SK-N-SH (cell line): ENCODE measurements around the gene SORBS1. TPM values are rescaled to one million over a fixed set of nuclear protein-coding genes. Genes with fewer than 3 reads are reported as not detected.

Source experiments
- CTCF ChIA-PET: fragments of 300-600, 350-600 bp; formaldehyde crosslinking; extraction: SDS; loops from one replicate; lab custom pipeline; 2021; lab: Yijun Ruan, JAX
- POLR2A ChIA-PET: fragments of 350-600 bp; sonication (Branson Sonifier 250); formaldehyde crosslinking; extraction: SDS; loops from one replicate; lab custom pipeline; 2020; ENCODE audit warnings: antibody characterized with exemption, inconsistent platforms; lab: Yijun Ruan, JAX
- DNase-seq: peaks from one replicate; pipeline ENCODE4 v3.0.0; 2012
- H2AFZ ChIP-seq: fragments of 200-600 bp; sonication (generic); 2 replicates; pipeline ENCODE4 v1.8.1; 2016; ENCODE audit warnings: antibody characterized with exemption, mild to moderate bottlenecking, low read depth
- H3F3A ChIP-seq: fragments of 200-600 bp; sonication (generic); replicated peaks from 2 replicates; pipeline ENCODE3; 2016; ENCODE audit warnings: antibody characterized with exemption, mild to moderate bottlenecking; ENCODE audit not compliant: insufficient read depth
- H3K27ac ChIP-seq, 2 experiments: fragments of 200-500 bp in 1 of 2; fragments of 200-600 bp in 1 of 2; sonication (Bioruptor generic) in 1 of 2; sonication (generic), shearing (Covaris generic) in 1 of 2; 2 replicates each; pipeline versions ENCODE4 v1.5.1 to v1.6.1; 2014 to 2016; ENCODE audit warnings: low read depth in 2 of 2, inconsistent platforms in 1 of 2, low read length in 1 of 2, mild to moderate bottlenecking in 1 of 2, mixed read lengths in 1 of 2
- H3K27me3 ChIP-seq: fragments of 200-600 bp; sonication (generic), shearing (Covaris generic); 2 replicates; pipeline ENCODE4 v1.6.1; 2016; ENCODE audit warnings: mixed run types; ENCODE audit not compliant: insufficient read depth
- H3K36me3 ChIP-seq, 2 experiments: fragments of 200-500 bp in 1 of 2; fragments of 200-600 bp in 1 of 2; sonication (Bioruptor generic) in 1 of 2; sonication (generic) in 1 of 2; replicated peaks in 1 of 2; 2 replicates each; pipeline versions ENCODE3 to v1.5.1; 2014 to 2016; ENCODE audit warnings: low read length in 1 of 2, mild to moderate bottlenecking in 1 of 2; ENCODE audit not compliant: insufficient read depth in 2 of 2, control insufficient read depth in 1 of 2
- H3K4me1 ChIP-seq, 2 experiments: fragments of 200-500 bp in 1 of 2; fragments of 200-600 bp in 1 of 2; sonication (Bioruptor generic) in 1 of 2; sonication (generic), shearing (Covaris generic) in 1 of 2; 2 replicates each; pipeline versions ENCODE4 v1.5.1 to v1.6.1; 2014 to 2016; ENCODE audit warnings: low read depth in 1 of 2, low read length in 1 of 2, mixed run types in 1 of 2; ENCODE audit not compliant: insufficient read depth in 2 of 2, control insufficient read depth in 1 of 2
- H3K4me2 ChIP-seq: fragments of 200-600 bp; sonication (generic), shearing (Covaris generic); 2 replicates; pipeline ENCODE4 v1.6.1; 2017; ENCODE audit warnings: mixed run types
- H3K4me3 ChIP-seq, 2 experiments: fragments of 200-500 bp in 1 of 2; fragments of 200-600 bp in 1 of 2; sonication (Bioruptor generic) in 1 of 2; sonication (generic), shearing (Covaris generic) in 1 of 2; 2 replicates each; pipeline versions ENCODE4 v1.5.1 to v1.8.1; 2014 to 2016; ENCODE audit warnings: low read depth in 2 of 2, inconsistent platforms in 1 of 2, low read length in 1 of 2, mild to moderate bottlenecking in 1 of 2, mixed read lengths in 1 of 2, moderate library complexity in 1 of 2
- H3K79me2 ChIP-seq: fragments of 200-600 bp; sonication (generic); 2 replicates; pipeline ENCODE4 v1.8.1; 2017; ENCODE audit warnings: mild to moderate bottlenecking; ENCODE audit not compliant: insufficient read depth
- H3K9ac ChIP-seq: fragments of 200-600 bp; sonication (generic); 2 replicates; pipeline ENCODE4 v1.6.1; 2017; ENCODE audit warnings: mixed run types
- H3K9me2 ChIP-seq: fragments of 200-600 bp; sonication (generic); 2 replicates; pipeline ENCODE4 v1.6.1; 2017; ENCODE audit warnings: mixed run types
- H3K9me3 ChIP-seq: fragments of 200-600 bp; sonication (generic); 2 replicates; pipeline ENCODE4 v1.6.1; 2017; ENCODE audit warnings: mixed run types, mild to moderate bottlenecking, moderate library complexity
- H4K20me1 ChIP-seq: fragments of 200-600 bp; sonication (generic); 2 replicates; pipeline ENCODE4 v1.6.1; 2017; ENCODE audit warnings: mild to moderate bottlenecking, mixed run types; ENCODE audit not compliant: insufficient read depth
- CHD2 ChIP-seq: fragments of 150-350 bp; IDR thresholded peaks from 2 replicates; pipeline ENCODE4 v1.6.1; 2018; ENCODE audit warnings: low read length; ENCODE audit not compliant: partially characterized antibody
- ELF1 ChIP-seq: IDR thresholded peaks from 2 replicates; pipeline ENCODE4 v1.4.0; 2012
- EP300 ChIP-seq, 2 experiments: IDR thresholded peaks; 2 replicates each; pipeline versions ENCODE4 v1.4.0 to v1.6.1; 2012; ENCODE audit warnings: borderline replicate concordance in 1 of 2, low read depth in 1 of 2, low read length in 1 of 2
- FOSL2 ChIP-seq: IDR thresholded peaks from 2 replicates; pipeline ENCODE4 v1.4.0; 2012; ENCODE audit warnings: low read depth, mild to moderate bottlenecking, moderate library complexity, borderline replicate concordance
- FOXM1 ChIP-seq: IDR thresholded peaks from 2 replicates; pipeline ENCODE4 v1.4.0; 2012; ENCODE audit warnings: low read depth, mild to moderate bottlenecking
- GATA2 ChIP-seq: sonication (generic); formaldehyde crosslinking; IDR thresholded peaks from 2 replicates; pipeline ENCODE4 v1.5.0; 2020; ENCODE audit warnings: mild to moderate bottlenecking, missing genetic modification reagents
- MEF2A ChIP-seq: IDR thresholded peaks from 2 replicates; pipeline ENCODE4 v1.4.0; 2012; ENCODE audit warnings: low read depth, borderline replicate concordance
- NFIC ChIP-seq: IDR thresholded peaks from 2 replicates; pipeline ENCODE4 v1.4.0; 2012; ENCODE audit warnings: borderline replicate concordance
- PBX3 ChIP-seq: IDR thresholded peaks from 2 replicates; pipeline ENCODE4; 2012
- RAD21 ChIP-seq: IDR thresholded peaks from 2 replicates; pipeline ENCODE4 v1.6.1; 2012; ENCODE audit warnings: mild to moderate bottlenecking, low read length
- REST ChIP-seq: IDR thresholded peaks from 2 replicates; pipeline ENCODE4 v1.6.1; 2012; ENCODE audit warnings: mild to moderate bottlenecking, low read depth, low read length, moderate library complexity
- RFX5 ChIP-seq: IDR thresholded peaks from 2 replicates; pipeline ENCODE4 v1.6.1; 2012; ENCODE audit warnings: mild to moderate bottlenecking, improper control_type of control experiment, low read length
- RXRA ChIP-seq: IDR thresholded peaks from 2 replicates; pipeline ENCODE4 v1.4.0; 2012; ENCODE audit warnings: low read depth, mild to moderate bottlenecking, borderline replicate concordance
- SMC3 ChIP-seq: IDR thresholded peaks from 2 replicates; pipeline ENCODE4 v1.6.1; 2012; ENCODE audit warnings: low read depth, low read length, improper control_type of control experiment
- TAF1 ChIP-seq: IDR thresholded peaks from 2 replicates; pipeline ENCODE4 v1.6.1; 2012; ENCODE audit warnings: low read depth, mild to moderate bottlenecking, low read length, moderate library complexity, borderline replicate concordance
- TCF12 ChIP-seq: IDR thresholded peaks from 2 replicates; pipeline ENCODE4 v1.4.0; 2012
- USF1 ChIP-seq: IDR thresholded peaks from 2 replicates; pipeline ENCODE4 v1.4.0; 2012; ENCODE audit warnings: low read depth, borderline replicate concordance
- USF2 ChIP-seq: fragments of 150-350 bp; IDR thresholded peaks from 2 replicates; pipeline ENCODE4 v1.6.1; 2017; ENCODE audit warnings: antibody characterized with exemption, low read length, low read depth, borderline replicate concordance
- YY1 ChIP-seq: IDR thresholded peaks from 2 replicates; pipeline ENCODE4 v1.4.0; 2012; ENCODE audit warnings: low read depth, mild to moderate bottlenecking
- ZBTB33 ChIP-seq: IDR thresholded peaks from 2 replicates; pipeline ENCODE4 v1.4.0; 2012; ENCODE audit warnings: low read depth, borderline replicate concordance
- WGBS: methylation state at CpG from one replicate; pipeline ENCODE4 v1.1.6; 2017; ENCODE audit warnings: low lambda C conversion rate; 5-methylcytosine and 5-hydroxymethylcytosine counted together
- polyA plus RNA-seq, 3 experiments: library from polyadenylated mRNA; depleted of rRNA; stranded (reverse); fragments of >200 nt; gene quantifications; 2 replicates each; pipeline ENCODE4 v1.2.3, GENCODE V29; 2012

SORBS1 gene
- polyA plus RNA-seq, 1 of the 3 experiments (the other 2 are of a cell fraction), result 0.36 TPM

GRCh38 chr10:95401704-95402469 is 159.3 kb downstream of the SORBS1 start:
- Histone ChIP-seq H3K79me2 (no peaks in the 10 kb centered on the region), H3K4me1 (peaks cover 0 to 4% of the 10 kb centered on the region in 2 experiments; a peak in 1 of 4 replicates), H3K9me3 (no peaks in the 10 kb centered on the region), H3K9ac (no peak overlapping the region), H3F3A (no peaks in the 10 kb centered on the region), H2AFZ (no peak overlapping the region), H3K9me2 (no peaks in the 10 kb centered on the region), H3K27me3 (no peaks in the 10 kb centered on the region), H3K4me2 (no peak overlapping the region), H3K27ac (no peak overlapping the region), H4K20me1 (no peaks in the 10 kb centered on the region), H3K4me3 (no peak overlapping the region), H3K36me3 (no peaks in the 10 kb centered on the region)
- TF ChIP-seq USF1, result no peak
- TF ChIP-seq RFX5, result no peak
- no peak for TF ChIP-seq TCF12
- no peak for TF ChIP-seq ZBTB33
- TF ChIP-seq YY1, result no peak
- no peak for TF ChIP-seq FOSL2
- no peak for TF ChIP-seq NFIC
- no peak for TF ChIP-seq RAD21
- no peak for TF ChIP-seq FOXM1
- no peak for TF ChIP-seq TAF1
- TF ChIP-seq USF2, result no peak
- no peak for TF ChIP-seq RXRA
- no peak for TF ChIP-seq CHD2
- TF ChIP-seq MEF2A, result no peak
- TF ChIP-seq EP300 (IDR thresholded peaks at IDR 0.05; ENCODE audit: borderline replicate concordance in 1 of 2, low read depth in 1 of 2, low read length in 1 of 2), result no peak
- TF ChIP-seq PBX3, result no peak
- TF ChIP-seq GATA2 (CRISPR knock-in tag), result no peak
- no peak for TF ChIP-seq ELF1
- TF ChIP-seq REST, result no peak
- TF ChIP-seq SMC3, result no peak
- CTCF ChIA-PET, result interaction anchor here (1.9 to 2.1 kb wide), 2 partner anchors 28 to 199 kb away, joined by 4 read pairs; no protein-coding TSS in a partner anchor
- 0% methylated on average over 1 of the region's 1 CpG for WGBS
- POLR2A ChIA-PET, result no interaction called here
- DNase-seq, result no peak
